ENCODE results near the gene ZNF536.

ZNF536 gene

DNA sequence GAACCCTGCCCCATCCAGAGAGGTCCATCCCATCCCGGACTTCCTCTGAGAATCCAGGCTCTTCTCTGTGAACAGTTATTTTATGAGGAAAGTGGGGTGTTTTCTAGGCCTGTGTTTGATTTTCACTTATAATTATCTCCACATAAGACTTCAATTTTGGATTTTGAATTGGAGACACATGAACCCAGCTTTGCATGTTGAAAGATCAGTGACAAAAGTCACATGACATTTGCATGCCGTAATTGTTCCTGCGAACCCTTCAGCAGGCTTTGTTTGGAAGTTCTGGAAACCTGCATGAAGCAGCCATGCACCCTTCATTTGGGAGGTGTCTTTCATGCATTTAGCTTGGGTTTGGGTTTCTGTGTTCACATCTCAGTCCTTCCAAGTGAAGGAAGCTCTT, 44.9 kb upstream of the ZNF536 start:
- Histone ChIP-seq H3K4me1 (ENCODE audit: low read length) (no peaks in the 10 kb centered on the region), H3K4me3 (ENCODE audit: low read length) (no peak overlapping the region), H3K36me3 (replicated peaks; ENCODE audit: insufficient read depth, low read length) (no peaks in the 10 kb centered on the region), H3K9ac (ENCODE audit: low read length) (no peak overlapping the region), H4K20me1 (ENCODE audit: insufficient read depth, low read length) (no peaks in the 10 kb centered on the region), H2AFZ (ENCODE audit: low read length) (no peak overlapping the region), H3K79me2 (ENCODE audit: low read length) (no peaks in the 10 kb centered on the region), H3K27ac (ENCODE audit: low read length) (no peak overlapping the region), H3K27me3 (replicated peaks; ENCODE audit: insufficient read depth, low read length) (peaks cover 48% of the 10 kb centered on the region), H3K9me2 (replicated peaks; ENCODE audit: insufficient read depth, low read length) (no peaks in the 10 kb centered on the region), H3F3A (ENCODE audit: insufficient read depth, low read length) (no peaks in the 10 kb centered on the region), H3K9me3 (replicated peaks; ENCODE audit: insufficient read depth, low read length) (no peaks in the 10 kb centered on the region), H3K4me2 (ENCODE audit: low read depth, low read length) (no peak overlapping the region)
- TF ChIP-seq, protein P1, sequence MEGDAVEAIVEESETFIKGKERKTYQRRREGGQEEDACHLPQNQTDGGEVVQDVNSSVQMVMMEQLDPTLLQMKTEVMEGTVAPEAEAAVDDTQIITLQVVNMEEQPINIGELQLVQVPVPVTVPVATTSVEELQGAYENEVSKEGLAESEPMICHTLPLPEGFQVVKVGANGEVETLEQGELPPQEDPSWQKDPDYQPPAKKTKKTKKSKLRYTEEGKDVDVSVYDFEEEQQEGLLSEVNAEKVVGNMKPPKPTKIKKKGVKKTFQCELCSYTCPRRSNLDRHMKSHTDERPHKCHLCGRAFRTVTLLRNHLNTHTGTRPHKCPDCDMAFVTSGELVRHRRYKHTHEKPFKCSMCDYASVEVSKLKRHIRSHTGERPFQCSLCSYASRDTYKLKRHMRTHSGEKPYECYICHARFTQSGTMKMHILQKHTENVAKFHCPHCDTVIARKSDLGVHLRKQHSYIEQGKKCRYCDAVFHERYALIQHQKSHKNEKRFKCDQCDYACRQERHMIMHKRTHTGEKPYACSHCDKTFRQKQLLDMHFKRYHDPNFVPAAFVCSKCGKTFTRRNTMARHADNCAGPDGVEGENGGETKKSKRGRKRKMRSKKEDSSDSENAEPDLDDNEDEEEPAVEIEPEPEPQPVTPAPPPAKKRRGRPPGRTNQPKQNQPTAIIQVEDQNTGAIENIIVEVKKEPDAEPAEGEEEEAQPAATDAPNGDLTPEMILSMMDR (IDR thresholded peaks at IDR 0.05; ENCODE audit: low read length) = no peak
- no peak for TF ChIP-seq EZH2phosphoT487 (IDR thresholded peaks at IDR 0.05; ENCODE audit: low read length)
- TF ChIP-seq EZH2 (optimal IDR thresholded peaks at IDR 0.05; ENCODE audit: low read depth, low read length) = no peak
- no peak for DNase-seq

DNA sequence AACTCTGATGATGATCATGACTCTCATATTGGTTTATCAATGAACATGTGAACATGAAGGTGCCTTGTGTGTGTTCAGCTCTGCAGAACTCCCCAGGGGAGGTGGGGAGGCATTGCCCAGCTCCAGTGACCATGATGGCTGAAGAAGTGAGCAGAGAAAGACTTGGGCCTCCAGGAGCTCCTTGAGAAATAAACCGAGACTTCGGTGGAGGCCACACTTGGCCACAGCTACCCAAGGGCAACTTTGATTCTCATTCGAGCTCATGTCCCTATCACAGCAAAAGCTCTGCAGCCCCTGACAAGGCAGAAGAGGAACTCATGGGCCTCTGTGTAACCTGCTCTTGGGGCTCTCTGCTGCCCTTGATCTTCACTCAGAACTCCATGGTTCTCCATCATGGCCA, 44.1 kb upstream of the ZNF536 start:
- Histone ChIP-seq H3K9ac (ENCODE audit: low read length) (no peak overlapping the region), H3K4me1 (ENCODE audit: low read length) (no peaks in the 10 kb centered on the region), H3K9me2 (replicated peaks; ENCODE audit: insufficient read depth, low read length) (no peaks in the 10 kb centered on the region), H3K4me2 (ENCODE audit: low read depth, low read length) (no peak overlapping the region), H3K36me3 (replicated peaks; ENCODE audit: insufficient read depth, low read length) (no peaks in the 10 kb centered on the region), H3K79me2 (ENCODE audit: low read length) (no peaks in the 10 kb centered on the region), H2AFZ (ENCODE audit: low read length) (no peak overlapping the region), H3K27ac (ENCODE audit: low read length) (no peak overlapping the region), H3K27me3 (replicated peaks; ENCODE audit: insufficient read depth, low read length) (peaks cover 51% of the 10 kb centered on the region), H3F3A (ENCODE audit: insufficient read depth, low read length) (no peaks in the 10 kb centered on the region), H3K4me3 (ENCODE audit: low read length) (no peak overlapping the region), H4K20me1 (ENCODE audit: insufficient read depth, low read length) (no peaks in the 10 kb centered on the region), H3K9me3 (replicated peaks; ENCODE audit: insufficient read depth, low read length) (no peaks in the 10 kb centered on the region)
- DNase-seq = no peak
- TF ChIP-seq EZH2phosphoT487 (IDR thresholded peaks at IDR 0.05; ENCODE audit: low read length) (no peak), EZH2 (optimal IDR thresholded peaks at IDR 0.05; ENCODE audit: low read depth, low read length) (no peak)
- TF ChIP-seq, protein P1 (IDR thresholded peaks at IDR 0.05; ENCODE audit: low read length) = no peak

DNA sequence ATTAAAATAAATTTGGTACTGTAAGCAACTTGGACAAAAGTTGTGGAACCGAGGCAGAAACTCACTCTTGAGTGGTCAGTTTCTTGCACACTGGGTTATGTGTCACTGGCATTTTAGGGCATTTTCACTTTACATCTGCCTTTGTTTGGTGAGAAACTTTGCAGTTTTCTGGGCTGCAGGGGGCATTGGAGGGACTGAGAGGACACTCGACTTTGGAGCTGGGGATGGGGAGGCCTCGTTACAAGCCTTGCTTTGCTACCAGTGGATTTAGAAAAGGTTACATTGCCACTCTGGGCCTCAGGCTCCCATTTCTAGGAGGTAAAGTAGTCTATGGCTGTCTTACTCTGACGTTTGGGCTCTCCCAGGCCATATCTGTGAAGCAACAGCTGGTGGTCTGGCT, 41.9 kb upstream of the ZNF536 start:
- no peak overlapping the region for H3K4me2 ChIP-seq (ENCODE audit: low read depth, low read length)
- H3F3A ChIP-seq (ENCODE audit: insufficient read depth, low read length) = no peaks in the 10 kb centered on the region
- DNase-seq = no peak
- no peak overlapping the region for H3K4me3 ChIP-seq (ENCODE audit: low read length)
- no peak overlapping the region for H3K9ac ChIP-seq (ENCODE audit: low read length)
- no peaks in the 10 kb centered on the region for H4K20me1 ChIP-seq (ENCODE audit: insufficient read depth, low read length)
- no peaks in the 10 kb centered on the region for H3K36me3 ChIP-seq (replicated peaks; ENCODE audit: insufficient read depth, low read length)
- TF ChIP-seq EZH2 (optimal IDR thresholded peaks at IDR 0.05; ENCODE audit: low read depth, low read length) (no peak), EZH2phosphoT487 (IDR thresholded peaks at IDR 0.05; ENCODE audit: low read length) (no peak)
- TF ChIP-seq, protein P1 (IDR thresholded peaks at IDR 0.05; ENCODE audit: low read length) = no peak
- H3K27me3 ChIP-seq (replicated peaks; ENCODE audit: insufficient read depth, low read length) = peaks cover 53% of the 10 kb centered on the region
- no peak overlapping the region for H2AFZ ChIP-seq (ENCODE audit: low read length)
- H3K79me2 ChIP-seq (ENCODE audit: low read length) = no peaks in the 10 kb centered on the region
- H3K9me3 ChIP-seq (replicated peaks; ENCODE audit: insufficient read depth, low read length) = no peaks in the 10 kb centered on the region
- no peak overlapping the region for H3K27ac ChIP-seq (ENCODE audit: low read length)
- H3K4me1 ChIP-seq (ENCODE audit: low read length) = no peaks in the 10 kb centered on the region
- H3K9me2 ChIP-seq (replicated peaks; ENCODE audit: insufficient read depth, low read length) = no peaks in the 10 kb centered on the region
